ENCODE data around the gene CYP19A1. TPM values are rescaled to one million over a fixed set of nuclear protein-coding genes. Genes with fewer than 3 reads are reported as not detected.

CYP19A1 gene
- total and polyA plus RNA-seq, 2 of the 8 experiments (the other 6 are each of a cell fraction or from before 2014, with no cell fraction given) = not detected

GRCh38 chr15:51312166-51313073, 26.0 kb downstream of the CYP19A1 start (continued):
- TF ChIP-seq USF2 (IDR thresholded peaks at IDR 0.05; ENCODE audit: low read length) = no peak
- TF ChIP-seq GTF2F1 (IDR thresholded peaks at IDR 0.05; ENCODE audit: borderline replicate concordance, low read depth, low read length) = no peak
- TF ChIP-seq CHD2 (IDR thresholded peaks at IDR 0.05; ENCODE audit: low read length) = no peak
- TF ChIP-seq HDAC6 (IDR thresholded peaks at IDR 0.05; ENCODE audit: low read depth, low read length) = no peak
- no peak for TF ChIP-seq TAF1 (IDR thresholded peaks at IDR 0.05; ENCODE audit: low read depth, low read length)
